Small intestine (tissue), 7 donors: ENCODE data around the gene EEF1E1. TPM values are rescaled to one million over a fixed set of nuclear protein-coding genes. Genes with fewer than 3 reads are reported as not detected.

ENCODE experiments used
- DNase-seq, 2 donors: peaks; one replicate each; pipeline versions ENCODE4 v3.0.0 to v3.0.0-alpha.2; 2013
- FAIRE-seq: peaks from 2 replicates; lab custom pipeline; 2012; peaks lifted over from hg19 to GRCh38; lab: Jason Lieb, UNC
- H3K27ac ChIP-seq, 3 donors: one replicate each; pipeline ENCODE4 v1.5.1; 2013; ENCODE audit warnings: low read length in 2 of 3, mild to moderate bottlenecking in 2 of 3, control low read depth in 1 of 3, inconsistent platforms in 1 of 3, low read depth in 1 of 3, moderate library complexity in 1 of 3
- H3K27me3 ChIP-seq, 3 donors: one replicate each; pipeline ENCODE4 v1.6.1; 2013; ENCODE audit warnings: low read length in 3 of 3, inconsistent platforms in 1 of 3; ENCODE audit not compliant: control insufficient read depth in 3 of 3, insufficient read depth in 3 of 3
- H3K36me3 ChIP-seq, 3 donors: one replicate each; pipeline ENCODE4 v1.6.1; 2013; ENCODE audit warnings: low read length in 3 of 3, inconsistent platforms in 1 of 3, low read depth in 1 of 3, mild to moderate bottlenecking in 1 of 3, moderate library complexity in 1 of 3; ENCODE audit not compliant: control insufficient read depth in 3 of 3, insufficient read depth in 2 of 3
- H3K4me1 ChIP-seq, 3 donors: one replicate each; pipeline ENCODE4 v1.6.1; 2013; ENCODE audit warnings: low read length in 2 of 3, inconsistent platforms in 1 of 3, low read depth in 1 of 3, mild to moderate bottlenecking in 1 of 3, moderate library complexity in 1 of 3; ENCODE audit not compliant: control insufficient read depth in 3 of 3, insufficient read depth in 2 of 3
- H3K4me3 ChIP-seq, 3 donors: one replicate each; pipeline ENCODE4 v1.5.1; 2013; ENCODE audit warnings: low read length in 3 of 3, control low read depth in 1 of 3, inconsistent platforms in 1 of 3, low read depth in 1 of 3, mild to moderate bottlenecking in 1 of 3, moderate library complexity in 1 of 3
- H3K9me3 ChIP-seq, 2 donors: one replicate each; pipeline ENCODE4 v1.6.1; 2013; ENCODE audit warnings: low read depth in 1 of 2, low read length in 1 of 2; ENCODE audit not compliant: control insufficient read depth in 2 of 2, insufficient read depth in 1 of 2
- WGBS, 3 donors: extraction: QIAGEN DNeasy Blood & Tissue Kit; methylation state at CpG; one replicate each; pipeline ENCODE4 v1.1.7; 2013; 5-methylcytosine and 5-hydroxymethylcytosine counted together
- polyA plus RNA-seq, 4 donors: library from polyadenylated mRNA; stranded (reverse) in 3 of 4; unstranded in 1 of 4; fragments of 200-250 nt in 3 of 4; fragments of 120-200 nt in 1 of 4; gene quantifications; one replicate each; pipeline versions ENCODE4 v1.2.1 to v1.2.3, GENCODE V29; 2013
- donor health status: healthy with polysubstance abuse.
- donor health status: control.
- donor health status: control.
- donor health status: Bipolar disorder and iron deficiency.
- donor health status: healthy.

The EEF1E1 gene
- polyA plus RNA-seq, 4 donors = 14.3 to 36.3 (median 20.4) TPM

DNA sequence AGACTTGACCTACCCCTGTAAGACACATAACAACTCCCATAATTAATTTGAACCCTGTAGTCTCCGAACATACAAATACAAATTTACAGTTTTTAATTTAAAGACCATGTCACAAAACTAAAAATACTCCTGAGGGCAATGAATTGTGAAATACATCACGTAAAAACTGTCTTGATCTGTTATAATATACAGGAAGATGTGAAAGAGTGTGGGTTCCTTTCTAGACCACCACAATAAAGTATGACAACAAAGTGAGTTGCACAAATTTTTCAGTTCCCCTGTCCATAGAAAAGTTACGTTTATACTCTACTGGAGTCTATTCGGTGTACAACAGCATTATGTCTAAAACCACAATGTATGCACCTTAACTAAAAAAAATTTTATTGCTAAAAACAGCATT lies 27.2 kb downstream of the EEF1E1 start:
- FAIRE-seq (no peak), DNase-seq (no peak)
- no peak overlapping the region for H3K27ac ChIP-seq
- H3K27me3 ChIP-seq = no peaks in the 10 kb centered on the region
- peaks cover 0 to 3% (median 0%) of the 10 kb centered on the region in 3 donors for H3K4me1 ChIP-seq
- no peaks in the 10 kb centered on the region for H3K9me3 ChIP-seq
- H3K36me3 ChIP-seq = no peaks in the 10 kb centered on the region
- H3K4me3 ChIP-seq = no peak overlapping the region
- WGBS, 3 donors = 84 to 92% (median 84%) methylated on average over 4 of the region's 4 CpGs

DNA sequence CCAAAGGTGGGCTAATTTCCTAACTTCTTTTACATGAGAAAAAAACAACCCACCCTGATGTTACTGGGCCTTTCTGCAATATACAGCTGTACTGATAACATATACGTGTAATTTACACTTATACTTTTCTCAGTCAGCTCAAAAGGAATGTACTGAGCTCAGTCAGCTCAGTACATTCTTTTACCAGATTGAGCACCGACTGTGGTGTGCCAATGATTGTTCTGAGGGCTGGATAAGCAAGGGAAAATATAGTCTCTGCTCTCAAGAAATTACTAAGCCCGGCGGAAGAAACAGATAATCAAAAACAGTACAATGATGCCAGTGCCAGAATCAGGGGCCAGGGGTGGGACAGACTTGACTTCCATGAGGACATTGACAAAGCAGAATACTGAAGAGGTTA lies 28.1 kb downstream of the EEF1E1 start:
- no peak overlapping the region for H3K4me3 ChIP-seq
- FAIRE-seq = no peak
- no peak for DNase-seq
- H3K4me1 ChIP-seq = no peaks in the 10 kb centered on the region
- H3K9me3 ChIP-seq = no peaks in the 10 kb centered on the region
- WGBS, 3 donors = 80 to 83% (median 81%) methylated on average over 4 of the region's 4 CpGs
- H3K27me3 ChIP-seq = no peaks in the 10 kb centered on the region
- no peaks in the 10 kb centered on the region for H3K36me3 ChIP-seq
- H3K27ac ChIP-seq = no peak overlapping the region

DNA sequence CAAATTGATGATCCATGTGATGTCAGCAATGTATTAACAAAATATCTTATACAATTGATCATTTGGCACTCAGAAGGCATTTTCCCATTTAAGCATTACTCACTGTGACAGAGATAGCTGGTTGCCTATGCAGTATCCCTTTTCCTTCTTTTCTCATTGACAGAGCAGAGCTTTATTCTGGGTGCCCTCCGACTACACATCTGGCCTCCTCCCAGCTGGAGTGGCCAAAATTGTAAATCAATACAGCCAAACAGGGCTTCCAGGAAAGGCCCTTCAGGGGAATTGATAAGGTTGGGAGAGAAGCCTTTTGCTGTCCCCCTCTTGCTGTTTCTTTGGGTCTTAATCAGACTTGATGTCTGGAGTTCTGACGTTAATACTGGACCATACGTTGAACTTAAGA lies 28.6 kb downstream of the EEF1E1 start:
- FAIRE-seq (no peak), DNase-seq (no peak)
- Histone ChIP-seq H3K27ac (no peak overlapping the region), H3K4me3 (no peak overlapping the region), H3K9me3 (no peaks in the 10 kb centered on the region), H3K27me3 (no peaks in the 10 kb centered on the region), H3K36me3 (no peaks in the 10 kb centered on the region), H3K4me1 (no peaks in the 10 kb centered on the region)
- 62 to 86% (median 83%) methylated on average over 3 of the region's 3 CpGs for WGBS, 3 donors

DNA sequence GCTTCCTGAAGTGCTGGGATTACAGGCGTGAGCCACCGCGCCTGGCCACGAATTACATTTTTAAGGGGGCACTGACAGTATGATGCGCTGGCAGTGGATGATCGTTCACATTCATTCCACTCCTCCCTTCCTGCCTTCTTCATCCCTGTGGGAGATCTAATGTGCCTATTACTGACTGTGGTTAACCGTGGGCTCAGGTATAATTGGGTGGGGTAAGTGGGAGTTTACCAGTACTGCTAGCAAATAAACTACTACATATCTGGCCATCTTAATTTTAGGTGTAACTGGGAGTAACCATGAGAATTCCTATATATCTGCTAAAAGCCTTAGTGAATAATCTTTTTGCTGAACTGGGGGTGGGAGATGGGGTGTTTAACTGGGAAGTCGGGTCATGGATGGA lies 31.6 kb downstream of the EEF1E1 start:
- WGBS, 3 donors = 90 to 92% (median 92%) methylated on average over 8 of the region's 8 CpGs
- no peaks in the 10 kb centered on the region for H3K9me3 ChIP-seq
- no peak overlapping the region for H3K27ac ChIP-seq
- H3K4me1 ChIP-seq = peaks cover 0 to 1% (median 0%) of the 10 kb centered on the region in 3 donors
- H3K36me3 ChIP-seq = no peaks in the 10 kb centered on the region
- FAIRE-seq = no peak
- DNase-seq = no peak
- no peaks in the 10 kb centered on the region for H3K27me3 ChIP-seq
- H3K4me3 ChIP-seq = no peak overlapping the region

DNA sequence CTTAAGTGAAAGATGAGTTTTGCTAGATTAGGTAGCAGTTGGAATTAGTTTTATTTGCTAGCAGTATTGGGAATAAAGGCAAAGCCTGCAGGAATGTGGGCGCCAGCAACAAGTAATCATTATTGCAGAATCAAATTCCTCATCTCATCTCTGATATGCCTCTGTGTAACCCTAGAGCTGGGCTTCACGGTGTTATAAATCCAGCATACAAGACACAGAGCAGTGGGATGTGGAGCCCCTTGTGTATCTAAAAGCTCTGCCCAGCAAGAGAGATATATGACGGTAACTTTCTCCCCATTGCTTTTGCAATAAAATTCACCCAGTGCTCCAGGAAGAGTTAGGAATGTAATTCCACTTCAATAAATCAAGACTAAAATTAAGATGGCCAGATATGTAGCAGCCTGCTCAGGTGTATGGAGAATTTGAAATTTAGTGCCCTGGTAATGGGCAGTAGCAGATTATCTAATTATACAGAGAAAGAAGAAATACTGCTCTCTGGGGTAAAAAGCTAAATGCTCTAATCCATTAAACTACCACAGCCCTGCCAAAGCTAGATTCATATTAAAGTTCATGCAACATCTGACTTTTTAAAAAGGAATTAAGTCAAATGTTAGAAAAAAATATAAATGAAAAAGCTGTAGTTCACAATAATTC lies 32.6 kb downstream of the EEF1E1 start:
- Histone ChIP-seq H3K9me3 (no peaks in the 10 kb centered on the region), H3K36me3 (no peaks in the 10 kb centered on the region), H3K4me1 (peaks cover 2 to 9% (median 4%) of the 10 kb centered on the region in 3 donors), H3K27me3 (no peaks in the 10 kb centered on the region), H3K4me3 (no peak overlapping the region), H3K27ac (no peak overlapping the region)
- WGBS, 3 donors = 70 to 80% (median 78%) methylated on average over 3 of the region's 3 CpGs
- DNase-seq (no peak), FAIRE-seq (no peak)

DNA sequence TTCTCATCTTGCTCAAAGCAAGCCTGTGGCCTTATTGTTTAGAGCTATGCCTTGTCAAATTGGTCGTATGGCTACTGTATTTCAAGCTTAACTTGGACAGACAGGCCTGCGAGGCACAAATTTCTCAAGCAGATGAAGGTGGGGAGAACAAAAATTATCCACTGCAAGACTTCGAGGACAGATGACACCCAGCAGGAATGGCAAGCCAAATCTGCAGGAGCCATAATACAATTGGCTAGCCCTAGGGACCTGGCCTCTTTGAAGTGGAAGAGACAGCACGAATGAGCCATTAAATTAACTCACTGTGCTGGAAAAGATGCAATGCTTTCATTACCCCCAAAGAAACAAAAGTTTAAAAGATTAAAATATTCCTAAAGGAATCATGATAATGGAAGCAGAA lies 33.2 kb downstream of the EEF1E1 start:
- WGBS, 3 donors = 80 to 89% (median 83%) methylated on average over 4 of the region's 4 CpGs
- Histone ChIP-seq H3K27me3 (no peaks in the 10 kb centered on the region), H3K9me3 (no peaks in the 10 kb centered on the region), H3K4me3 (no peak overlapping the region), H3K36me3 (no peaks in the 10 kb centered on the region), H3K27ac (no peak overlapping the region), H3K4me1 (peaks cover 2 to 9% (median 5%) of the 10 kb centered on the region in 3 donors)
- DNase-seq (no peak), FAIRE-seq (no peak)

DNA sequence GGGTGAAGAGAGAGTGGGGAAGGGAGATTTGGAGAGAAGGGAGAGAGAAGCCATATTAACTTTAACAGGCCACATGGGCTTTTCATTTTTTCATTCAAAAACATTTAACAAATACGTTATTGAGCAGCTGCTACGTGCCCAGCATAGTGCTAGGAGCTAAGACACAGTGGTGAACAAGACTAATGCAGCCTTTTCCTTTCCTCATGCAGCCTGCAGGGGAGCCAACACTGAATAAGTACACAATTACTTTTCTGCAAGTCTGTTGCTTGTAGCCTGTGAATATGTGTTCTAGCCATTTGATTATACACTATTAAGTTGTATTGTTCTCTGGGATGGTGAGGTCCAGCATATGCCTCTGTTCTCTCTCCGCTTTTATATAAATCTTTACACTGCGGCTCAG lies 36.2 kb downstream of the EEF1E1 start:
- FAIRE-seq (no peak), DNase-seq (no peak)
- H3K27ac ChIP-seq = no peak overlapping the region
- H3K4me3 ChIP-seq = no peak overlapping the region
- peaks cover 2 to 9% (median 5%) of the 10 kb centered on the region in 3 donors for H3K4me1 ChIP-seq
- H3K9me3 ChIP-seq = no peaks in the 10 kb centered on the region
- no peaks in the 10 kb centered on the region for H3K36me3 ChIP-seq
- 95 to 98% (median 97%) methylated on average over 4 of the region's 4 CpGs for WGBS, 3 donors
- H3K27me3 ChIP-seq = no peaks in the 10 kb centered on the region

DNA sequence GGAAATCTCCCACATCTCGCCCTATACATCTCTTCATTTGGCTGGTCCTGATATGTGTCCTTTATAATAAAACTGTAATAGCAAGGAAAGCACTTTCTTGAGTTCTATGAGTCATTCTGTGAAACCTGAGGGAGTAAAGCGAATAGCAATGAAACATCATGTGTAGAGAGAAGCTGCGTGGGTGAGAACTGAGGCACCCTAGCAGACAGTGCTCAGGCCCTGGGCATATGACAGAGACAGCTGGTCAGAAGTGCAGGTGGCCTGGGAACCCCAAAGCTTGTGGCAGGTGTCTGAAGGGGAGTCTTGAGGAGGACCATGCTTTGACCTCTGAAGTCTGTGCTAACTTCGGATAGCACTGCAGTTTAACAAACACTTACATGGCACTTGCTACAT lies 36.8 kb downstream of the EEF1E1 start:
- H3K36me3 ChIP-seq = no peaks in the 10 kb centered on the region
- WGBS, 3 donors = 76 to 83% (median 79%) methylated on average over 4 of the region's 4 CpGs
- H3K4me3 ChIP-seq = no peak overlapping the region
- DNase-seq (no peak), FAIRE-seq (no peak)
- H3K9me3 ChIP-seq = no peaks in the 10 kb centered on the region
- peaks cover 2 to 9% (median 5%) of the 10 kb centered on the region in 3 donors for H3K4me1 ChIP-seq
- peak overlapping the region in 1 of 3 donors; percentile 87 for H3K27ac ChIP-seq
- H3K27me3 ChIP-seq = no peaks in the 10 kb centered on the region
